CD4-positive, alpha-beta T cell (primary cell): Measurements from ENCODE around the gene DNAJC13. TPM values are rescaled to one million over a fixed set of nuclear protein-coding genes. Genes with fewer than 3 reads are reported as not detected.

Experiments used
- ATAC-seq: fragments of 200-7000 bp; cut with Tn5 transposase; one replicate; pipeline ENCODE4 v1.10.0; 2022; ENCODE audit warnings: mild to moderate bottlenecking; ENCODE audit not compliant: poor library complexity
- CTCF ChIA-PET: fragments of 350-600 bp; sonication (Branson Sonifier 250); formaldehyde crosslinking; loops from one replicate; lab custom pipeline; 2021; ENCODE audit warnings: antibody characterized with exemption, inconsistent platforms; lab: Charles Lee
- POLR2A ChIA-PET: fragments of 350-600 bp; sonication (Branson Sonifier 250); formaldehyde crosslinking; loops from one replicate; lab custom pipeline; 2021; ENCODE audit warnings: antibody characterized with exemption, inconsistent platforms; lab: Charles Lee
- DNase-seq, 14 experiments: peaks; one replicate each; pipeline ENCODE4 v3.0.0-alpha.2; 2013 to 2020; ENCODE audit warnings: mixed read lengths in 2 of 14
- H3K27ac ChIP-seq, 2 donors: one replicate each; pipeline versions ENCODE4 v1.5.1 to v1.7.0; 2013; ENCODE audit warnings: low read length in 2 of 2, low read depth in 1 of 2, mild to moderate bottlenecking in 1 of 2
- H3K27me3 ChIP-seq, 2 experiments: 1 replicate in 1 of 2; 2 replicates in 1 of 2; pipeline versions ENCODE4 v1.6.1 to v1.7.0; 2013; ENCODE audit warnings: low read length in 2 of 2, control low read depth in 1 of 2, mild to moderate bottlenecking in 1 of 2, moderate library complexity in 1 of 2; ENCODE audit not compliant: insufficient read depth in 2 of 2, control insufficient read depth in 1 of 2
- H3K36me3 ChIP-seq: one replicate; pipeline ENCODE4 v1.6.1; 2013; ENCODE audit warnings: low read length, control low read depth; ENCODE audit not compliant: insufficient read depth
- H3K4me1 ChIP-seq: one replicate; pipeline ENCODE4 v1.6.1; 2013; ENCODE audit warnings: low read length, control low read depth; ENCODE audit not compliant: insufficient read depth
- H3K4me3 ChIP-seq: one replicate; pipeline ENCODE4 v1.5.1; 2013; ENCODE audit warnings: mild to moderate bottlenecking, low read length, moderate library complexity
- H3K9me3 ChIP-seq, 2 experiments: 1 replicate in 1 of 2; 2 replicates in 1 of 2; pipeline versions ENCODE4 v1.6.1 to v1.7.0; 2013; ENCODE audit warnings: low read length in 2 of 2, mild to moderate bottlenecking in 2 of 2, control low read depth in 1 of 2, moderate library complexity in 1 of 2; ENCODE audit not compliant: control insufficient read depth in 1 of 2, insufficient read depth in 1 of 2
- H3K27ac Mint-ChIP-seq: one replicate; pipeline ENCODE4 v1.8.0; 2020; ENCODE audit warnings: mixed read lengths
- H3K27me3 Mint-ChIP-seq: one replicate; pipeline ENCODE4 v1.8.0; 2021; ENCODE audit warnings: mixed read lengths
- H3K36me3 Mint-ChIP-seq: one replicate; pipeline ENCODE4 v1.8.0; 2021; ENCODE audit warnings: low read depth, mixed read lengths
- H3K4me1 Mint-ChIP-seq: one replicate; pipeline ENCODE4 v1.8.0; 2021; ENCODE audit warnings: low read depth, mixed read lengths
- H3K4me3 Mint-ChIP-seq: one replicate; pipeline ENCODE4 v1.8.0; 2020; ENCODE audit warnings: mild to moderate bottlenecking, mixed read lengths
- H3K9me3 Mint-ChIP-seq: one replicate; pipeline ENCODE4 v1.8.0; 2020; ENCODE audit warnings: mixed read lengths
- CTCF ChIP-seq: fragments of 200-600 bp; IDR thresholded peaks from one replicate; pipeline ENCODE4 v1.8.0; 2022; ENCODE audit warnings: antibody characterized with exemption, mild to moderate bottlenecking
- intact Hi-C, 2 experiments: fragments of 100-400 bp; cut with DNase I in 1 of 2; cut with micrococcal nuclease in 1 of 2; formaldehyde crosslinking; loops; one replicate each; pipeline versions ENCODE4 v1.15.1 to v1.9.0; 2023 to 2025; cut with DNase I, micrococcal nuclease
- total RNA-seq, 174 experiments: library from RNA in 2 of 174; stranded (reverse) in 2 of 174; gene quantifications; one replicate each; pipeline ENCODE4 v1.2.3 and lab custom pipeline; 2021 to 2026

Gene DNAJC13
- total RNA-seq, 2 experiments from 2014 or later, result 13.5 to 14.3 TPM

DNA sequence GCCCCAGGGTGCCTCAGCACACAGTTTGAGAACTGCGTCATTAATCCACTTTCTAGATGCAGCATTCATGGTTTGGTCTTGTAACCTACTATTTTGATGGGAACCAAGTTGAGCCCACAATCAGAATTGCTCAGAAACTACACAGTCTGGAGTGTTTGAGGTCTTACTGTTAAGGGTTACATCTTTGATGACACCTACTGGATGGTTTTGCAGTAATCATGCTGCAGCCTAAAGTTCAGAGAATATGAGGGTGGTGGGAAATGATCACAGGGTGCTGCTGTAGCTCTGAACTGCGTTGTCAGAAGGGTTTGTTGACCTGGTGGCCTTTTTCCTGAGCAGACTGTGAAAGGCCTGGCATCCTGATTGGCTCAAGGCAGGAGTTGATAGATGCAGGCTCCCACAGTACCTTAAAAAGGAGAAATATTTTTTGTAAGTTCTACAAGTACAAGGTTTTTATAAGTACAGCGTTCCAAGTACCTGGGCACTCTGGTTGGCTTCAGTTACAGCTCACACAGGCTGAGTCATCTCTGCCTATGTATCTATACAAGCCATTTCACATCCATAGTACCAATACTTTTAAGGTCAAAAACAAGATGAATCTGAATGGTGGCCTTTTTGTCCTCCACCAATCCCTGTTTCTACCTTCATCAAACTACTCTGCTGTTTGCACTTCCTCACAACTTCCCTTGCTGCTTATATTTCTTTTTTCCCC, 119.3 kb downstream of the DNAJC13 start:
- no peak overlapping the region for H3K27ac ChIP-seq
- no peaks in the 10 kb centered on the region for H3K9me3 ChIP-seq
- no peaks in the 10 kb centered on the region for H3K4me1 ChIP-seq
- no peaks in the 10 kb centered on the region for H3K27me3 Mint-ChIP-seq
- peaks cover 68% of the 10 kb centered on the region for H3K36me3 ChIP-seq
- DNase-seq, result no peak
- ChIA-PET POLR2A (no interaction called here), CTCF (interaction anchor here (0.8 to 1.7 kb wide), 10 partner anchors 9 to 105 kb away, joined by 3 to 11 read pairs (median 4); no protein-coding TSS in a partner anchor)
- no peaks in the 10 kb centered on the region for H3K4me1 Mint-ChIP-seq
- H3K4me3 ChIP-seq, result no peak overlapping the region
- no peak overlapping the region for H3K4me3 Mint-ChIP-seq
- H3K36me3 Mint-ChIP-seq, result peaks cover 80% of the 10 kb centered on the region
- H3K9me3 Mint-ChIP-seq, result no peaks in the 10 kb centered on the region
- intact Hi-C loops, result loop anchor here in 1 of 2 experiments (1.0 kb wide), 1 partner anchor 106 kb away; no protein-coding TSS in a partner anchor
- no peaks in the 10 kb centered on the region for H3K27me3 ChIP-seq
- no peak overlapping the region for H3K27ac Mint-ChIP-seq
- no peak for ATAC-seq
- no peak for TF ChIP-seq CTCF

GRCh38 chr3:132537297-132537696, 120.0 kb downstream of the DNAJC13 start:
- DNase-seq, result no peak
- H3K4me1 ChIP-seq, result no peaks in the 10 kb centered on the region
- no peak for ATAC-seq
- Mint-ChIP-seq H3K36me3 (peaks cover 73% of the 10 kb centered on the region), H3K27ac (no peak overlapping the region), H3K27me3 (no peaks in the 10 kb centered on the region), H3K4me3 (no peak overlapping the region), H3K9me3 (no peaks in the 10 kb centered on the region), H3K4me1 (no peaks in the 10 kb centered on the region)
- intact Hi-C loops, result no loop called here
- ChIA-PET POLR2A (no interaction called here), CTCF (interaction anchor here (0.8 kb wide), 1 partner anchor 105 kb away, joined by 3 read pairs; no protein-coding TSS in a partner anchor)
- H3K4me3 ChIP-seq, result no peak overlapping the region
- no peaks in the 10 kb centered on the region for H3K27me3 ChIP-seq
- no peak overlapping the region for H3K27ac ChIP-seq
- no peak for TF ChIP-seq CTCF
- no peaks in the 10 kb centered on the region for H3K9me3 ChIP-seq
- peaks cover 62% of the 10 kb centered on the region for H3K36me3 ChIP-seq

- DNase-seq (no peak), ATAC-seq (no peak)
- Histone ChIP-seq H3K9me3 (no peaks in the 10 kb centered on the region), H3K4me3 (no peak overlapping the region), H3K27ac (no peak overlapping the region), H3K36me3 (peaks cover 59% of the 10 kb centered on the region), H3K27me3 (no peaks in the 10 kb centered on the region), H3K4me1 (no peaks in the 10 kb centered on the region)
- ChIA-PET POLR2A (no interaction called here), CTCF (interaction anchor here (0.8 kb wide), 1 partner anchor 104 kb away, joined by 3 read pairs; no protein-coding TSS in a partner anchor)
- Mint-ChIP-seq H3K36me3 (peaks cover 70% of the 10 kb centered on the region), H3K27me3 (no peaks in the 10 kb centered on the region), H3K9me3 (no peaks in the 10 kb centered on the region), H3K27ac (no peak overlapping the region), H3K4me3 (no peak overlapping the region), H3K4me1 (no peaks in the 10 kb centered on the region)
- no peak for TF ChIP-seq CTCF
- intact Hi-C loops, result no loop called here
These were observed 120.8 kb downstream of the DNAJC13 start for GRCh38 chr3:132538072-132538471.
